A673 (cell line): Measurements from ENCODE around the gene ATP2B1.

Source experiments
- EZH2 ChIP-seq: fragments of 200-600 bp; sonication (generic); IDR thresholded peaks from 2 replicates; pipeline ENCODE4 v1.6.1; 2017; ENCODE audit warnings: borderline replicate concordance, low read depth, mild to moderate bottlenecking, mixed read lengths, antibody characterized with exemption, low read length; ENCODE audit not compliant: poor library complexity, severe bottlenecking
- TF ChIP-seq, protein P1 (sequence below): fragments of 300-800, 200-600 bp; sonication (generic); conservative IDR thresholded peaks from 2 replicates; pipeline ENCODE4 v1.5.1; 2017; ENCODE audit warnings: low read depth, mild to moderate bottlenecking, antibody characterized with exemption, low read length, moderate library complexity, mixed read lengths

DNA sequence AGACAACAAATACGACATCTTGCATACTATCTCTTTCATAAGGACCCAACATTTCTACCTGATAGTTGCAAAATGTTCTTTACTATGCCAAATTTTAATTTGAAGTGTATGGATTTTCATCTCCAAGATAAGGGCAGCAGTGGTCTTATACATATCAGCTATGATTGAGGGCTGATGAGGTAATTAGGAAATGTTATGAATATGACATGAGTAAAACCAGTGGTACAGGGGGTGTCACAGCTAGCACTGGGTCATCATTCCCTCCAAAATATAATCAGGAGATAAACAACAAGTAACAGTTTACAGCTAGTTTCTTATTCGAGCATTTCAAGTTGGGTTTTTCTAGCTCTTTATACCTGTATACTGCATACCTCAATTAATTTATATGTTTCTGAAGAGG, 35.0 kb downstream of the ATP2B1 start:
- no peak for TF ChIP-seq EZH2
- TF ChIP-seq, protein P1, sequence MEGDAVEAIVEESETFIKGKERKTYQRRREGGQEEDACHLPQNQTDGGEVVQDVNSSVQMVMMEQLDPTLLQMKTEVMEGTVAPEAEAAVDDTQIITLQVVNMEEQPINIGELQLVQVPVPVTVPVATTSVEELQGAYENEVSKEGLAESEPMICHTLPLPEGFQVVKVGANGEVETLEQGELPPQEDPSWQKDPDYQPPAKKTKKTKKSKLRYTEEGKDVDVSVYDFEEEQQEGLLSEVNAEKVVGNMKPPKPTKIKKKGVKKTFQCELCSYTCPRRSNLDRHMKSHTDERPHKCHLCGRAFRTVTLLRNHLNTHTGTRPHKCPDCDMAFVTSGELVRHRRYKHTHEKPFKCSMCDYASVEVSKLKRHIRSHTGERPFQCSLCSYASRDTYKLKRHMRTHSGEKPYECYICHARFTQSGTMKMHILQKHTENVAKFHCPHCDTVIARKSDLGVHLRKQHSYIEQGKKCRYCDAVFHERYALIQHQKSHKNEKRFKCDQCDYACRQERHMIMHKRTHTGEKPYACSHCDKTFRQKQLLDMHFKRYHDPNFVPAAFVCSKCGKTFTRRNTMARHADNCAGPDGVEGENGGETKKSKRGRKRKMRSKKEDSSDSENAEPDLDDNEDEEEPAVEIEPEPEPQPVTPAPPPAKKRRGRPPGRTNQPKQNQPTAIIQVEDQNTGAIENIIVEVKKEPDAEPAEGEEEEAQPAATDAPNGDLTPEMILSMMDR, result no peak
